DMS53 (cell line): ENCODE measurements around the gene SLC9A9.

Source experiments
- DNase-seq: peaks from one replicate; lab custom pipeline; 2025; lab: John Stamatoyannopoulos, UW

The SLC9A9 gene

GRCh38 chr3:143648218-143648617 is 200.1 kb downstream of the SLC9A9 start:
- DNase-seq, result no peak

GRCh38 chr3:143644370-143645089 is 203.7 kb downstream of the SLC9A9 start:
- peak; percentile 84 for DNase-seq

- DNase-seq, result no peak
These were observed 204.4 kb downstream of the SLC9A9 start for GRCh38 chr3:143643905-143644304.

- no peak for DNase-seq
These were observed 207.5 kb downstream of the SLC9A9 start for GRCh38 chr3:143640774-143641173.

GRCh38 chr3:143637133-143637532 is 211.1 kb downstream of the SLC9A9 start:
- no peak for DNase-seq

- DNase-seq, result no peak
These were observed 213.3 kb downstream of the SLC9A9 start for GRCh38 chr3:143634991-143635390.

GRCh38 chr3:143634427-143634826 is 213.8 kb downstream of the SLC9A9 start:
- DNase-seq, result no peak

GRCh38 chr3:143633816-143634215 is 214.5 kb downstream of the SLC9A9 start:
- DNase-seq, result no peak

GRCh38 chr3:143629726-143630125 is 218.5 kb downstream of the SLC9A9 start:
- no peak for DNase-seq

- DNase-seq, result no peak
These were observed 219.3 kb downstream of the SLC9A9 start for GRCh38 chr3:143628971-143629370.

GRCh38 chr3:143627336-143627735 is 220.9 kb downstream of the SLC9A9 start:
- DNase-seq, result no peak

GRCh38 chr3:143619231-143619630 is 229.0 kb downstream of the SLC9A9 start:
- no peak for DNase-seq

- DNase-seq, result no peak
These were observed 231.2 kb downstream of the SLC9A9 start for GRCh38 chr3:143617050-143617449.

- no peak for DNase-seq
These were observed 235.0 kb downstream of the SLC9A9 start for GRCh38 chr3:143613226-143613625.

- no peak for DNase-seq
These were observed 235.7 kb downstream of the SLC9A9 start for GRCh38 chr3:143612541-143612940.

GRCh38 chr3:143608966-143609365 is 239.3 kb downstream of the SLC9A9 start:
- DNase-seq, result no peak

- no peak for DNase-seq
These were observed 242.9 kb downstream of the SLC9A9 start for GRCh38 chr3:143605233-143605950.

GRCh38 chr3:143604402-143605185 is 243.7 kb downstream of the SLC9A9 start:
- DNase-seq, result no peak

GRCh38 chr3:143603774-143604173 is 244.5 kb downstream of the SLC9A9 start:
- DNase-seq, result no peak

- no peak for DNase-seq
These were observed 246.4 kb downstream of the SLC9A9 start for GRCh38 chr3:143601723-143602484.

GRCh38 chr3:143600756-143601718 is 247.2 kb downstream of the SLC9A9 start:
- peak; percentile 5 for DNase-seq
